ENCODE data around the gene PNLIPRP3. TPM values are rescaled to one million over a fixed set of nuclear protein-coding genes. Genes with fewer than 3 reads are reported as not detected.

PNLIPRP3 gene
- total and polyA plus RNA-seq, 2 experiments from 2014 or later: 0.46 to 0.93 TPM

DNA sequence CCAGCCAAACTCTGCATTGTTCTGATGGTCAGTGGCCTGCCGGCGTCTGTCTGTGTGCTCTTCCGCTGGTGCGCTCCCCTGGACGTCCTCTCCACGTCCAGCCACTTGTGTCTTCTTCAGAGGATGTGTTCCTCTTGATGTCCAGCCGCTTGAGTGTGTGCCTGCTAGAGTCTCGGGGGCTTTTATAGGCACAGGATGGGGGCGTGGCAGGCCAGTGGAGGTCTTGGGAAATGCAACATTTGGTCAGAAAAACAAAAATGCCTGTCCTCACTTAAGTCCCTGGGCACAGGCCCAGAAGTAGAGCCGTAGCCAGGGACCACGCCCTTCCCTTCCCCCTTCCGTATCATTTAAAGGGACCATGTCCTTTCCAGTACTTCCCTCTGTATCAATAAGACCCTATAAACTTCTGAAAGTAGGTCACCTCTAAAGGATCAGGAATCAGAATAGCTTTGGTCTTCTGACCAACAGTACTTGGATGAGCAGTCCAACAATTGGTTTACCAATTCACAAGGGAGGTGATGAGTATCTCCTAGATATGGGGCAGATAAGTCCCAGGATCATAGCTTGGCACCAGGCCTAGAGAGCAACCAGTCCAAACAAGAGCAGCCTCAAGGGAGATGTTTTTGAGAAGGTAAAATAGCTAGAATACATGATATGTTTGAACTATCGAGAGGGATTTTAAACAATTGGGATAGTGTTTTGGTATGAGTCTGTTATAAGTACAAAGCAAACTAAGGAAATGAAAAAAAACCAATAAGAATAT lies 32.2 kb upstream of the PNLIPRP3 start:
- 91% methylated on average over 13 of the region's 13 CpGs for WGBS (ENCODE audit: low lambda C conversion rate, missing lambda C conversion rate)
- no peak for TF ChIP-seq EZH2phosphoT487 (IDR thresholded peaks at IDR 0.05; ENCODE audit: low read depth, severe bottlenecking, unreplicated experiment)
- no peak for TF ChIP-seq EZH2 (IDR thresholded peaks at IDR 0.05; ENCODE audit: borderline replicate concordance)
- TF ChIP-seq CTCF (IDR thresholded peaks at IDR 0.05; ENCODE audit: poor library complexity): no peak
- Histone ChIP-seq H3K36me3 (replicated peaks; ENCODE audit: insufficient read depth, low read depth) (no peaks in the 10 kb centered on the region), H3K4me2 (no peak overlapping the region), H4K20me1 (ENCODE audit: insufficient read depth, poor library complexity, severe bottlenecking) (no peaks in the 10 kb centered on the region), H3K4me3 (no peak overlapping the region), H2AFZ (no peak overlapping the region), H3K27me3 (peaks cover 1% of the 10 kb centered on the region), H3K4me1 (ENCODE audit: insufficient read depth) (no peaks in the 10 kb centered on the region), H3K27ac (no peak overlapping the region), H3K79me2 (no peaks in the 10 kb centered on the region), H3K9me3 (ENCODE audit: low read depth) (no peaks in the 10 kb centered on the region), H3K9me2 (replicated peaks; ENCODE audit: insufficient read depth) (no peaks in the 10 kb centered on the region)
- DNase-seq (ENCODE audit: low spot score): no peak

DNA sequence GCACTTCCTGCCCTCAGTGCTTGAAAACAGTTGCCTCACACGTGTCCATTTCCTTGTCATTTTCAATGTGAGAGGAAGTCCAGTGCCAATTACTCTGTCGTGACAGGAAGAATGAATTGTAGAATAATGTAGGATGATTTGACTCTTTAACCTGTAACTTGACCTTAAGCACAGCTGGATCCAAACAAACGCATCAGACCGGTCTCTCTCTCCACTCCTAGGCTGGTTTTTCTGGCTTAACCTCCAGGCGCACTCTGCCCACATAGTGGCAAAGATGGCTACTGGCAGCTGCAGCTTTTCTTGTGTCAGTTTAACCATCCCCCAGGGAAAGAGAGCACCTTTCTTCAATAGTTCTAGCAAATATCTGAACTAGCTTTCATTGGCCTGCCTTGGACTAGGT lies 29.4 kb upstream of the PNLIPRP3 start:
- 67% methylated on average over 5 of the region's 5 CpGs for WGBS (ENCODE audit: low lambda C conversion rate, missing lambda C conversion rate)
- Histone ChIP-seq H3K4me2 (no peak overlapping the region), H4K20me1 (ENCODE audit: insufficient read depth, poor library complexity, severe bottlenecking) (no peaks in the 10 kb centered on the region), H3K9me3 (ENCODE audit: low read depth) (no peaks in the 10 kb centered on the region), H3K4me3 (no peak overlapping the region), H3K4me1 (ENCODE audit: insufficient read depth) (no peaks in the 10 kb centered on the region), H3K79me2 (no peaks in the 10 kb centered on the region), H3K9me2 (replicated peaks; ENCODE audit: insufficient read depth) (no peaks in the 10 kb centered on the region), H3K27me3 (no peaks in the 10 kb centered on the region), H2AFZ (no peak overlapping the region), H3K27ac (no peak overlapping the region), H3K36me3 (replicated peaks; ENCODE audit: insufficient read depth, low read depth) (no peaks in the 10 kb centered on the region)
- TF ChIP-seq EZH2phosphoT487 (IDR thresholded peaks at IDR 0.05; ENCODE audit: low read depth, severe bottlenecking, unreplicated experiment): no peak
- TF ChIP-seq EZH2 (IDR thresholded peaks at IDR 0.05; ENCODE audit: borderline replicate concordance): no peak
- TF ChIP-seq CTCF (IDR thresholded peaks at IDR 0.05; ENCODE audit: poor library complexity): no peak
- DNase-seq (ENCODE audit: low spot score): no peak

DNA sequence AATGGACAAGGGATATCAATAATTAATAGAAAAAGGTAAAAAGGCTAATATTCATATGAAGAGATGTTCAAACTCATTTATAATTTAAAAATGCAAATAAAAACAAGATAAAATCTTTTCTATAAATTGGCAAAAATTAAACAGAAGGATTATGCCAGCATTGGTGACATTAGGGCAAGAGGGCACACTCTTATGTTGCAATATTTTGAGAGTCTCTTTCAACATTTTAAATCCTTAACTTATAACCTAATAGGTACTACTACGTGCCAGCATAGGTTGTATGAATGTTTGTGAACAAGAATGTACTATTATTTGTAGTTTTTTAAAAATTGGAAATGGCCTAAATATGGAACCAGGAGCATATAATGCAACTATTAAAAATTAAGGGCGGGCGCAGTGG lies 24.8 kb upstream of the PNLIPRP3 start:
- Histone ChIP-seq H3K79me2 (no peaks in the 10 kb centered on the region), H3K4me1 (ENCODE audit: insufficient read depth) (no peaks in the 10 kb centered on the region), H3K27me3 (no peaks in the 10 kb centered on the region), H3K9me2 (replicated peaks; ENCODE audit: insufficient read depth) (no peaks in the 10 kb centered on the region), H3K36me3 (replicated peaks; ENCODE audit: insufficient read depth, low read depth) (no peaks in the 10 kb centered on the region), H4K20me1 (ENCODE audit: insufficient read depth, poor library complexity, severe bottlenecking) (no peaks in the 10 kb centered on the region), H2AFZ (no peak overlapping the region), H3K4me3 (no peak overlapping the region), H3K4me2 (no peak overlapping the region), H3K9me3 (ENCODE audit: low read depth) (no peaks in the 10 kb centered on the region), H3K27ac (no peak overlapping the region)
- 92% methylated on average over 3 of the region's 3 CpGs for WGBS (ENCODE audit: low lambda C conversion rate, missing lambda C conversion rate)
- DNase-seq (ENCODE audit: low spot score): no peak
- TF ChIP-seq CTCF (IDR thresholded peaks at IDR 0.05; ENCODE audit: poor library complexity) (no peak), EZH2phosphoT487 (IDR thresholded peaks at IDR 0.05; ENCODE audit: low read depth, severe bottlenecking, unreplicated experiment) (no peak), EZH2 (IDR thresholded peaks at IDR 0.05; ENCODE audit: borderline replicate concordance) (no peak)
